Liver (tissue), 9 donors: ENCODE measurements around the gene EFR3B. TPM values are rescaled to one million over a fixed set of nuclear protein-coding genes. Genes with fewer than 3 reads are reported as not detected.

ENCODE experiments used
- DNase-seq: peaks from one replicate; pipeline ENCODE4 v3.0.0-alpha.2; 2017; ENCODE audit warnings: low spot score
- H3K27ac ChIP-seq, 2 donors: one replicate each; pipeline ENCODE4 v1.7.0; 2013; ENCODE audit warnings: inconsistent platforms in 2 of 2, low read length in 2 of 2, control low read depth in 1 of 2, low read depth in 1 of 2, mild to moderate bottlenecking in 1 of 2
- H3K27me3 ChIP-seq, 4 donors: one replicate each; pipeline versions ENCODE4 v1.6.1 to v1.7.0; 2013; ENCODE audit warnings: low read length in 3 of 4, inconsistent platforms in 1 of 4, mild to moderate bottlenecking in 1 of 4, moderate library complexity in 1 of 4; ENCODE audit not compliant: control insufficient read depth in 4 of 4, insufficient read depth in 4 of 4
- H3K36me3 ChIP-seq, 4 donors: one replicate each; pipeline versions ENCODE4 v1.6.1 to v1.7.0; 2013; ENCODE audit warnings: low read length in 3 of 4, mild to moderate bottlenecking in 3 of 4, low read depth in 1 of 4, moderate library complexity in 1 of 4; ENCODE audit not compliant: control insufficient read depth in 4 of 4, insufficient read depth in 3 of 4
- H3K4me1 ChIP-seq, 4 donors: one replicate each; pipeline versions ENCODE4 v1.6.1 to v1.7.0; 2013; ENCODE audit warnings: low read length in 3 of 4, mild to moderate bottlenecking in 3 of 4, moderate library complexity in 1 of 4; ENCODE audit not compliant: control insufficient read depth in 4 of 4, insufficient read depth in 4 of 4
- H3K4me3 ChIP-seq, 3 donors: one replicate each; pipeline versions ENCODE4 v1.6.1 to v1.7.0; 2013; ENCODE audit warnings: low read length in 3 of 3, control low read depth in 1 of 3, low read depth in 1 of 3, mild to moderate bottlenecking in 1 of 3
- H3K9ac ChIP-seq, 2 donors: one replicate each; pipeline ENCODE4 v1.7.0; 2013; ENCODE audit warnings: low read length in 2 of 2, mild to moderate bottlenecking in 2 of 2, moderate library complexity in 2 of 2, control low read depth in 1 of 2, low read depth in 1 of 2
- H3K9me3 ChIP-seq, 4 donors: one replicate each; pipeline versions ENCODE4 v1.6.1 to v1.7.0; 2013; ENCODE audit warnings: low read length in 3 of 4; ENCODE audit not compliant: control insufficient read depth in 4 of 4
- ATF3 ChIP-seq: IDR thresholded peaks from 2 replicates; pipeline ENCODE4 v1.6.1; 2016; ENCODE audit warnings: antibody characterized with exemption
- EGR1 ChIP-seq, 2 donors: IDR thresholded peaks; 2 replicates each; pipeline ENCODE4 v1.6.1; 2016 to 2018; ENCODE audit warnings: antibody characterized with exemption in 2 of 2, low read depth in 2 of 2
- FOXA1 ChIP-seq: IDR thresholded peaks from 2 replicates; pipeline ENCODE4 v1.6.1; 2016; ENCODE audit warnings: antibody characterized with exemption
- FOXA2 ChIP-seq: IDR thresholded peaks from 2 replicates; pipeline ENCODE4 v1.6.1; 2016; ENCODE audit warnings: antibody characterized with exemption
- GABPA ChIP-seq, 2 donors: IDR thresholded peaks in 1 of 2; conservative IDR thresholded peaks in 1 of 2; 2 replicates each; pipeline ENCODE4 v1.6.1; 2016; ENCODE audit warnings: antibody characterized with exemption in 2 of 2, mild to moderate bottlenecking in 1 of 2, moderate library complexity in 1 of 2
- HNF4A ChIP-seq, 2 donors: conservative IDR thresholded peaks; 2 replicates each; pipeline ENCODE4 v1.6.1; 2016; ENCODE audit warnings: antibody characterized with exemption in 2 of 2, mild to moderate bottlenecking in 2 of 2
- HNF4G ChIP-seq: IDR thresholded peaks from 2 replicates; pipeline ENCODE4 v1.6.1; 2016; ENCODE audit warnings: antibody characterized with exemption
- JUND ChIP-seq, 2 donors: IDR thresholded peaks; 2 replicates each; pipeline ENCODE4 v1.6.1; 2016; ENCODE audit warnings: antibody characterized with exemption in 2 of 2
- NR2F2 ChIP-seq: IDR thresholded peaks from 2 replicates; pipeline ENCODE4 v1.6.1; 2016; ENCODE audit warnings: antibody characterized with exemption
- RXRA ChIP-seq, 2 donors: IDR thresholded peaks; 2 replicates each; pipeline ENCODE4 v1.6.1; 2017 to 2018; ENCODE audit warnings: antibody characterized with exemption in 2 of 2, mild to moderate bottlenecking in 1 of 2
- SP1 ChIP-seq: IDR thresholded peaks from 2 replicates; pipeline ENCODE4 v1.6.1; 2018; ENCODE audit warnings: antibody characterized with exemption, mild to moderate bottlenecking
- TAF1 ChIP-seq: conservative IDR thresholded peaks from 2 replicates; pipeline ENCODE4 v1.6.1; 2016; ENCODE audit warnings: antibody characterized with exemption, mild to moderate bottlenecking
- YY1 ChIP-seq: IDR thresholded peaks from 2 replicates; pipeline ENCODE4 v1.6.1; 2016; ENCODE audit warnings: antibody characterized with exemption, mild to moderate bottlenecking
- ZBTB33 ChIP-seq: IDR thresholded peaks from 2 replicates; pipeline ENCODE4 v1.6.1; 2016; ENCODE audit warnings: antibody characterized with exemption
- WGBS: extraction: QIAGEN DNeasy Blood & Tissue Kit; methylation state at CpG from one replicate; pipeline ENCODE4 v1.1.7; 2013; 5-methylcytosine and 5-hydroxymethylcytosine counted together
- polyA plus RNA-seq, 2 donors: library from polyadenylated mRNA; stranded (reverse) in 1 of 2; unstranded in 1 of 2; fragments of 200-250 nt in 1 of 2; fragments of >200 nt in 1 of 2; fragmentation: Nextera tagmentation in 1 of 2; extraction: Ambion mirVana in 1 of 2; gene quantifications; one replicate each; pipeline versions ENCODE4 v1.2.1 to v1.2.3, GENCODE V29; 2013 to 2015
- total RNA-seq, 2 donors: library from RNA; depleted of rRNA; stranded (reverse); fragments of >200 nt; gene quantifications; one replicate each; pipeline ENCODE4 v1.2.3, GENCODE V29; 2014
- TF ChIP-seq, protein P1 (sequence below): IDR thresholded peaks from 2 replicates; pipeline ENCODE4 v1.6.1; 2016; ENCODE audit warnings: antibody characterized with exemption, mild to moderate bottlenecking
- TF ChIP-seq, protein P2 (sequence below): fragments of 150-350 bp; IDR thresholded peaks from 2 replicates; pipeline ENCODE4 v1.5.1; 2017; ENCODE audit warnings: improper control_type of control experiment, low read depth, low read length; ENCODE audit not compliant: missing input control
- donor health status: healthy.
- donor health status: healthy.
- donor health status: healthy.
- donor health status: healthy.
- donor health status: healthy.

EFR3B gene
- total and polyA plus RNA-seq, 4 donors = 0.05 to 0.33 (median 0.23) TPM

- Histone ChIP-seq H3K36me3 (no peaks in the 10 kb centered on the region), H3K9ac (no peak overlapping the region), H3K27me3 (no peaks in the 10 kb centered on the region), H3K4me3 (no peak overlapping the region), H3K27ac (no peak overlapping the region), H3K9me3 (peaks cover 0 to 10% (median 4%) of the 10 kb centered on the region in 4 donors), H3K4me1 (no peaks in the 10 kb centered on the region)
- 90% methylated on average over 4 of the region's 4 CpGs for WGBS
- TF ChIP-seq, protein P1, sequence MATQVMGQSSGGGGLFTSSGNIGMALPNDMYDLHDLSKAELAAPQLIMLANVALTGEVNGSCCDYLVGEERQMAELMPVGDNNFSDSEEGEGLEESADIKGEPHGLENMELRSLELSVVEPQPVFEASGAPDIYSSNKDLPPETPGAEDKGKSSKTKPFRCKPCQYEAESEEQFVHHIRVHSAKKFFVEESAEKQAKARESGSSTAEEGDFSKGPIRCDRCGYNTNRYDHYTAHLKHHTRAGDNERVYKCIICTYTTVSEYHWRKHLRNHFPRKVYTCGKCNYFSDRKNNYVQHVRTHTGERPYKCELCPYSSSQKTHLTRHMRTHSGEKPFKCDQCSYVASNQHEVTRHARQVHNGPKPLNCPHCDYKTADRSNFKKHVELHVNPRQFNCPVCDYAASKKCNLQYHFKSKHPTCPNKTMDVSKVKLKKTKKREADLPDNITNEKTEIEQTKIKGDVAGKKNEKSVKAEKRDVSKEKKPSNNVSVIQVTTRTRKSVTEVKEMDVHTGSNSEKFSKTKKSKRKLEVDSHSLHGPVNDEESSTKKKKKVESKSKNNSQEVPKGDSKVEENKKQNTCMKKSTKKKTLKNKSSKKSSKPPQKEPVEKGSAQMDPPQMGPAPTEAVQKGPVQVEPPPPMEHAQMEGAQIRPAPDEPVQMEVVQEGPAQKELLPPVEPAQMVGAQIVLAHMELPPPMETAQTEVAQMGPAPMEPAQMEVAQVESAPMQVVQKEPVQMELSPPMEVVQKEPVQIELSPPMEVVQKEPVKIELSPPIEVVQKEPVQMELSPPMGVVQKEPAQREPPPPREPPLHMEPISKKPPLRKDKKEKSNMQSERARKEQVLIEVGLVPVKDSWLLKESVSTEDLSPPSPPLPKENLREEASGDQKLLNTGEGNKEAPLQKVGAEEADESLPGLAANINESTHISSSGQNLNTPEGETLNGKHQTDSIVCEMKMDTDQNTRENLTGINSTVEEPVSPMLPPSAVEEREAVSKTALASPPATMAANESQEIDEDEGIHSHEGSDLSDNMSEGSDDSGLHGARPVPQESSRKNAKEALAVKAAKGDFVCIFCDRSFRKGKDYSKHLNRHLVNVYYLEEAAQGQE = no peak
- TF ChIP-seq YY1 = no peak
- TF ChIP-seq ZBTB33 = no peak
- no peak for TF ChIP-seq HNF4A (conservative IDR thresholded peaks at IDR 0.05)
- DNase-seq = no peak
Observed at GRCh38 chr2:25065768-25066167, 23.9 kb downstream of the EFR3B start.

DNA sequence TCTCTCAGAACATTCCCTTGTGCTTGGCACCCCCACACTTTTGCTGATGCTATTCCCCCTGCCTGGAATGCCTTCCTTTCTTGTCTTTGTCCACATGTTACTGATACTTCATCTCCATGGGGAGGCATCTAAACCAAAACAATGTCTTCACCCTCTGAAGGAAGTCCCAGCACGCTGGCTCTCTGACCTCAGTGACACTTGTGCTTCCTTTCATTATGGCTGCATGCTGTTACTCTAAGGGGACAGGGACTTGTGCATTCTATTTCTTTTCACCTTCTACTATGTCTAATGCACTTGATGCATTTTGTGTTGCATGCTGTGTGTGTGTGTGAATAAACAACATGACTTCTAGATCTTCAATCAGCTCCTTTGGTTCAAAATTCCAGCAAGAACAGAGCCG, 24.6 kb downstream of the EFR3B start:
- Histone ChIP-seq H3K4me3 (no peak overlapping the region), H3K9me3 (peaks cover 0 to 10% (median 4%) of the 10 kb centered on the region in 4 donors), H3K27me3 (no peaks in the 10 kb centered on the region), H3K36me3 (no peaks in the 10 kb centered on the region), H3K9ac (no peak overlapping the region), H3K4me1 (no peaks in the 10 kb centered on the region), H3K27ac (no peak overlapping the region)
- WGBS = 92% methylated on average over 2 of the region's 2 CpGs
- no peak for DNase-seq
- TF ChIP-seq JUND (IDR thresholded peaks at IDR 0.05) (no peak), ATF3 (no peak), NR2F2 (no peak), HNF4A (conservative IDR thresholded peaks at IDR 0.05) (no peak), GABPA (IDR thresholded peaks at IDR 0.05 in 1 of 2, conservative IDR thresholded peaks at IDR 0.05 in 1 of 2) (no peak), EGR1 (IDR thresholded peaks at IDR 0.05; ENCODE audit: low read depth in 2 of 2) (no peak), HNF4G (no peak), ZBTB33 (no peak), FOXA1 (no peak), TAF1 (no peak), FOXA2 (no peak), RXRA (IDR thresholded peaks at IDR 0.05) (no peak), SP1 (no peak)
- TF ChIP-seq, protein P2, sequence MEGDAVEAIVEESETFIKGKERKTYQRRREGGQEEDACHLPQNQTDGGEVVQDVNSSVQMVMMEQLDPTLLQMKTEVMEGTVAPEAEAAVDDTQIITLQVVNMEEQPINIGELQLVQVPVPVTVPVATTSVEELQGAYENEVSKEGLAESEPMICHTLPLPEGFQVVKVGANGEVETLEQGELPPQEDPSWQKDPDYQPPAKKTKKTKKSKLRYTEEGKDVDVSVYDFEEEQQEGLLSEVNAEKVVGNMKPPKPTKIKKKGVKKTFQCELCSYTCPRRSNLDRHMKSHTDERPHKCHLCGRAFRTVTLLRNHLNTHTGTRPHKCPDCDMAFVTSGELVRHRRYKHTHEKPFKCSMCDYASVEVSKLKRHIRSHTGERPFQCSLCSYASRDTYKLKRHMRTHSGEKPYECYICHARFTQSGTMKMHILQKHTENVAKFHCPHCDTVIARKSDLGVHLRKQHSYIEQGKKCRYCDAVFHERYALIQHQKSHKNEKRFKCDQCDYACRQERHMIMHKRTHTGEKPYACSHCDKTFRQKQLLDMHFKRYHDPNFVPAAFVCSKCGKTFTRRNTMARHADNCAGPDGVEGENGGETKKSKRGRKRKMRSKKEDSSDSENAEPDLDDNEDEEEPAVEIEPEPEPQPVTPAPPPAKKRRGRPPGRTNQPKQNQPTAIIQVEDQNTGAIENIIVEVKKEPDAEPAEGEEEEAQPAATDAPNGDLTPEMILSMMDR = no peak
- TF ChIP-seq, protein P1 = no peak
